Endothelial cell of umbilical vein (primary cell): Measurements from ENCODE around the gene DDX47. TPM values are rescaled to one million over a fixed set of nuclear protein-coding genes. Genes with fewer than 3 reads are reported as not detected.
A peak's percentile ranks its signal among the peaks of the same experiment; 100 is the strongest.

Experiments
- BruUV-seq: library from RNA; stranded (reverse); fragments of 400-500 nt; replicated peaks from 2 replicates; lab custom pipeline; 2021; lab: Mats Ljungman, UMichigan
- CTCF ChIA-PET: fragments of 300-600, 350-600 bp; sonication (Branson Sonifier 250); formaldehyde crosslinking; loops from one replicate; lab custom pipeline; 2021; ENCODE audit warnings: antibody characterized with exemption, inconsistent platforms; lab: Charles Lee
- POLR2A ChIA-PET: fragments of 300-600, 350-600 bp; sonication (Branson Sonifier 250); formaldehyde crosslinking; loops from one replicate; lab custom pipeline; 2021; ENCODE audit warnings: antibody characterized with exemption, inconsistent platforms; lab: Charles Lee
- DNase-seq: peaks from one replicate; pipeline ENCODE4 v3.0.0-alpha.2; 2011; ENCODE audit warnings: low read depth, low spot score
- FAIRE-seq: peaks from 2 replicates; lab custom pipeline; 2011; peaks lifted over from hg19 to GRCh38; lab: Jason Lieb, UNC
- H2AFZ ChIP-seq: 2 replicates; pipeline ENCODE4 v1.6.0; 2012; ENCODE audit warnings: low read depth, low read length, control low read depth, inconsistent platforms
- H3K27ac ChIP-seq: 2 replicates; pipeline ENCODE4 v1.5.1; 2011; ENCODE audit warnings: low read depth, mild to moderate bottlenecking, control low read depth, low read length, moderate library complexity; ENCODE audit not compliant: insufficient read depth
- H3K27me3 ChIP-seq, 2 experiments: 2 replicates each; pipeline versions ENCODE4 v1.6.0 to v1.6.1; 2011; ENCODE audit warnings: low read length in 2 of 2, mixed read lengths in 1 of 2; ENCODE audit not compliant: control insufficient read depth in 2 of 2, insufficient read depth in 2 of 2
- H3K36me3 ChIP-seq, 2 experiments: 2 replicates in 1 of 2; 3 replicates in 1 of 2; pipeline ENCODE4 v1.5.1; 2011; ENCODE audit warnings: low read length in 2 of 2, mild to moderate bottlenecking in 1 of 2, moderate library complexity in 1 of 2; ENCODE audit not compliant: control insufficient read depth in 2 of 2, insufficient read depth in 2 of 2; ENCODE audit errors: extremely low read depth in 1 of 2
- H3K4me1 ChIP-seq: 3 replicates; pipeline ENCODE4 v1.5.1; 2011; ENCODE audit warnings: mild to moderate bottlenecking, low read length; ENCODE audit not compliant: control insufficient read depth, insufficient read depth; ENCODE audit errors: extremely low read depth
- H3K4me2 ChIP-seq: 2 replicates; pipeline ENCODE4 v1.6.1; 2011; ENCODE audit warnings: low read length, control low read depth, mixed read lengths; ENCODE audit not compliant: insufficient read depth
- H3K4me3 ChIP-seq, 3 experiments: fragments of 200-600 bp in 1 of 3; sonication (generic), shearing (Covaris generic) in 1 of 3; replicated peaks in 1 of 3; 2 replicates each; pipeline ENCODE4 v1.5.1; 2011 to 2016; ENCODE audit warnings: control low read depth in 3 of 3, low read length in 3 of 3, mild to moderate bottlenecking in 2 of 3, inconsistent platforms in 1 of 3, low read depth in 1 of 3, moderate library complexity in 1 of 3; ENCODE audit not compliant: insufficient read depth in 1 of 3
- H3K79me2 ChIP-seq: 2 replicates; pipeline ENCODE4 v1.6.0; 2012; ENCODE audit warnings: low read length, inconsistent platforms; ENCODE audit not compliant: control insufficient read depth, insufficient read depth
- H3K9ac ChIP-seq: replicated peaks from 2 replicates; pipeline ENCODE3; 2011; ENCODE audit warnings: low read length, control low read depth; ENCODE audit not compliant: insufficient read depth; ENCODE audit errors: extremely low read depth
- H3K9me1 ChIP-seq: replicated peaks from 3 replicates; pipeline ENCODE4 v1.6.0; 2011; ENCODE audit warnings: mild to moderate bottlenecking, low read length; ENCODE audit not compliant: control insufficient read depth, insufficient read depth; ENCODE audit errors: extremely low read depth
- H3K9me3 ChIP-seq: replicated peaks from 2 replicates; pipeline ENCODE4 v1.5.1; 2012; ENCODE audit warnings: low read length, inconsistent platforms; ENCODE audit not compliant: control insufficient read depth, insufficient read depth
- H4K20me1 ChIP-seq: replicated peaks from 2 replicates; pipeline ENCODE3; 2011; ENCODE audit warnings: mild to moderate bottlenecking, low read length; ENCODE audit not compliant: control insufficient read depth, insufficient read depth; ENCODE audit errors: extremely low read depth
- EZH2 ChIP-seq: IDR thresholded peaks from 2 replicates; pipeline ENCODE4 v1.6.1; 2012; ENCODE audit warnings: borderline replicate concordance, low read depth, mild to moderate bottlenecking, moderate library complexity, low read length, inconsistent platforms; ENCODE audit not compliant: severe bottlenecking
- FOS ChIP-seq: IDR thresholded peaks from 2 replicates; pipeline ENCODE4 v1.6.1; 2011; ENCODE audit warnings: mild to moderate bottlenecking, low read length, moderate library complexity, borderline replicate concordance; ENCODE audit not compliant: insufficient read depth
- GATA2 ChIP-seq: IDR thresholded peaks from 2 replicates; pipeline ENCODE4 v1.7.0; 2011; ENCODE audit warnings: low read depth, mild to moderate bottlenecking, moderate library complexity, mixed read lengths, low read length; ENCODE audit not compliant: insufficient read length, insufficient read depth
- JUN ChIP-seq: IDR thresholded peaks from 2 replicates; pipeline ENCODE4 v1.6.1; 2011; ENCODE audit warnings: borderline replicate concordance, low read depth; ENCODE audit not compliant: insufficient read length, insufficient read depth
- MYC ChIP-seq: IDR thresholded peaks from one replicate; pipeline ENCODE4 v1.6.1; 2011; ENCODE audit warnings: mild to moderate bottlenecking, low read depth, low read length
- POLR2A ChIP-seq: IDR thresholded peaks from 2 replicates; pipeline ENCODE4 v1.6.1; 2012; ENCODE audit warnings: low read depth, mild to moderate bottlenecking, control low read depth, low read length
- POLR2AphosphoS5 ChIP-seq: IDR thresholded peaks from 2 replicates; pipeline ENCODE4 v1.6.1; 2012; ENCODE audit warnings: low read depth, mild to moderate bottlenecking, control low read depth, low read length, moderate library complexity; ENCODE audit not compliant: insufficient read depth
- dilution Hi-C: fragments of 300-500 bp; cut with MboI; formaldehyde crosslinking; loops from one replicate; pipeline ENCODE4 v1.15.0; 2019; ENCODE audit warnings: low sequenced_read_pairs; ENCODE audit not compliant: extremely low pct_ligation_motif_present
- intact Hi-C: fragments of 100-400 bp; cut with micrococcal nuclease; formaldehyde crosslinking; loops from one replicate; pipeline ENCODE4 v1.10.0; 2022
- polyA plus RNA-seq, 4 experiments: library from polyadenylated mRNA; depleted of rRNA in 3 of 4; stranded (reverse) in 3 of 4; unstranded in 1 of 4; fragments of >200 nt; gene quantifications; 2 replicates each; pipeline versions ENCODE4 v1.2.1 to v1.2.3, GENCODE V29; 2011 to 2012; ENCODE audit warnings: missing spikeins in 1 of 4
- total RNA-seq: library from RNA; stranded (reverse); gene quantifications from 2 replicates; pipeline ENCODE4 v1.2.3, GENCODE V29; 2021
- TF ChIP-seq, protein P1 (sequence below): IDR thresholded peaks from 2 replicates; pipeline ENCODE4 v1.6.1; 2011; ENCODE audit not compliant: insufficient read depth, insufficient read length
- TF ChIP-seq, protein P2 (sequence below), 2 donors: IDR thresholded peaks; 1 replicate in 1 of 2; 2 replicates in 1 of 2; pipeline ENCODE4 v1.5.1; 2011; ENCODE audit warnings: low read length in 2 of 2, mild to moderate bottlenecking in 2 of 2, moderate library complexity in 2 of 2, control low read depth in 1 of 2, inconsistent platforms in 1 of 2, low read depth in 1 of 2; ENCODE audit not compliant: insufficient read depth in 1 of 2; ENCODE audit errors: extremely low read depth in 1 of 2

The DDX47 gene
- total and polyA plus RNA-seq, 2 donors (not counting 3 experiments of a cell fraction or from before 2014, with no cell fraction given) = 73.4 to 74.6 TPM

DNA sequence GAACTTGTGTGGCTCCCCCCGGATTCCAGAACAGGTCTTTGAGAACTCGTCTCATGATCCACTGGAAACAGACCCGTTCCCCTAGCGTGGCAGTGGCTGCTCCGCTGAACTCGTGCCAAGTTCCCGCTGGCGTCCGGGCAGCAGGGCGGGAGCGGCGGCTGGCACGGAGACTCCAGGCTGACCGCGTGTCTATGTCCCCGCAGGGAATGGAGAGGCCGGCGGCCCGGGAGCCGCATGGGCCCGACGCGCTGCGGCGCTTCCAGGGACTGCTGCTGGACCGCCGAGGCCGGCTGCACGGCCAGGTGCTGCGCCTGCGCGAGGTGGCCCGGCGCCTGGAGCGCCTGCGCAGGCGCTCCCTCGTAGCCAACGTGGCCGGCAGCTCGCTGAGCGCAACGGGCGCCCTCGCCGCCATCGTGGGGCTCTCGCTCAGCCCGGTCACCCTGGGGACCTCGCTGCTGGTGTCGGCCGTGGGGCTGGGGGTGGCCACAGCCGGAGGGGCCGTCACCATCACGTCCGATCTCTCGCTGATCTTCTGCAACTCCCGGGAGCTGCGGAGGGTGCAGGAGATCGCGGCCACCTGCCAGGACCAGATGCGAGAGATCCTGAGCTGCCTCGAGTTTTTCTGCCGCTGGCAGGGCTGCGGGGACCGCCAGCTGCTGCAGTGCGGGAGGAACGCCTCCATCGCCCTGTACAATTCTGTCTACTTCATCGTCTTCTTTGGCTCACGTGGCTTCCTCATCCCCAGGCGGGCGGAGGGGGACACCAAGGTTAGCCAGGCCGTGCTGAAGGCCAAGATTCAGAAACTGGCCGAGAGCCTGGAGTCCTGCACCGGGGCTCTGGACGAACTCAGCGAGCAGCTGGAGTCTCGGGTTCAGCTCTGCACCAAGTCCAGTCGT, 26.2 kb upstream of the DDX47 start:
- FAIRE-seq (no peak), DNase-seq (peak; percentile 88)
- POLR2A ChIA-PET = interaction anchor here (0.6 to 1.2 kb wide), 6 partner anchors 27 to 409 kb away, joined by 3 read pairs; partner anchors contain the start of genes EMP1 and GPRC5A
- Histone ChIP-seq H4K20me1 (no peaks in the 10 kb centered on the region), H3K9me1 (no peaks in the 10 kb centered on the region), H3K79me2 (peaks cover 12% of the 10 kb centered on the region), H3K9ac (peak overlapping the region; percentile 83), H3K4me2 (peak overlapping the region; percentile 90), H3K27me3 (no peaks in the 10 kb centered on the region), H2AFZ (peak overlapping the region; percentile 40), H3K27ac (peak overlapping the region; percentile 78), H3K4me3 (peak overlapping the region; percentile 6 to 44 (median 39)), H3K4me1 (peaks cover 43% of the 10 kb centered on the region), H3K9me3 (no peaks in the 10 kb centered on the region), H3K36me3 (no peaks in the 10 kb centered on the region)
- BruUV-seq = no TSS peak
- intact Hi-C loops (loop anchor here (1.0 to 5.0 kb wide), 2 partner anchors 105 to 311 kb away; partner anchors contain the start of gene GPRC5A), dilution Hi-C loops (no loop called here)
- CTCF ChIA-PET = interaction anchor here (0.6 to 5.4 kb wide), 16 partner anchors 17 to 425 kb away, joined by 3 to 40 read pairs (median 4); no protein-coding TSS in a partner anchor
- TF ChIP-seq POLR2AphosphoS5 = peak; percentile 88
- peak; percentile 91 for TF ChIP-seq POLR2A
- TF ChIP-seq MYC = no peak
- no peak for TF ChIP-seq JUN
- no peak for TF ChIP-seq GATA2
- TF ChIP-seq FOS = no peak
- TF ChIP-seq, protein P1, sequence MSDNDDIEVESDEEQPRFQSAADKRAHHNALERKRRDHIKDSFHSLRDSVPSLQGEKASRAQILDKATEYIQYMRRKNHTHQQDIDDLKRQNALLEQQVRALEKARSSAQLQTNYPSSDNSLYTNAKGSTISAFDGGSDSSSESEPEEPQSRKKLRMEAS = peak; percentile 46
- no peak for TF ChIP-seq EZH2
- TF ChIP-seq, protein P2, sequence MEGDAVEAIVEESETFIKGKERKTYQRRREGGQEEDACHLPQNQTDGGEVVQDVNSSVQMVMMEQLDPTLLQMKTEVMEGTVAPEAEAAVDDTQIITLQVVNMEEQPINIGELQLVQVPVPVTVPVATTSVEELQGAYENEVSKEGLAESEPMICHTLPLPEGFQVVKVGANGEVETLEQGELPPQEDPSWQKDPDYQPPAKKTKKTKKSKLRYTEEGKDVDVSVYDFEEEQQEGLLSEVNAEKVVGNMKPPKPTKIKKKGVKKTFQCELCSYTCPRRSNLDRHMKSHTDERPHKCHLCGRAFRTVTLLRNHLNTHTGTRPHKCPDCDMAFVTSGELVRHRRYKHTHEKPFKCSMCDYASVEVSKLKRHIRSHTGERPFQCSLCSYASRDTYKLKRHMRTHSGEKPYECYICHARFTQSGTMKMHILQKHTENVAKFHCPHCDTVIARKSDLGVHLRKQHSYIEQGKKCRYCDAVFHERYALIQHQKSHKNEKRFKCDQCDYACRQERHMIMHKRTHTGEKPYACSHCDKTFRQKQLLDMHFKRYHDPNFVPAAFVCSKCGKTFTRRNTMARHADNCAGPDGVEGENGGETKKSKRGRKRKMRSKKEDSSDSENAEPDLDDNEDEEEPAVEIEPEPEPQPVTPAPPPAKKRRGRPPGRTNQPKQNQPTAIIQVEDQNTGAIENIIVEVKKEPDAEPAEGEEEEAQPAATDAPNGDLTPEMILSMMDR (IDR thresholded peaks at IDR 0.05; ENCODE audit: extremely low read depth in 1 of 2, insufficient read depth in 1 of 2, low read depth in 1 of 2, low read length in 2 of 2) = peak in 1 of 2 donors; percentile 8
